Neuron (in vitro differentiated cells): ENCODE data around the gene DCHS1.

Experiments
- H2AFZ ChIP-seq: one replicate; pipeline ENCODE4 v1.6.1; 2013; ENCODE audit warnings: low read depth, mild to moderate bottlenecking, inconsistent platforms, low read length, moderate library complexity
- H3K27me3 ChIP-seq: one replicate; pipeline ENCODE4 v1.6.1; 2013; ENCODE audit warnings: low read length; ENCODE audit not compliant: insufficient read depth
- H3K36me3 ChIP-seq: one replicate; pipeline ENCODE4 v1.6.1; 2013; ENCODE audit warnings: low read length; ENCODE audit not compliant: insufficient read depth
- H3K4me1 ChIP-seq: one replicate; pipeline ENCODE4 v1.6.1; 2013; ENCODE audit warnings: low read length; ENCODE audit not compliant: insufficient read depth
- H3K4me3 ChIP-seq: 2 replicates; pipeline ENCODE4 v1.5.1; 2013; ENCODE audit warnings: mild to moderate bottlenecking, low read length, moderate library complexity
- H3K9me3 ChIP-seq: one replicate; pipeline ENCODE4 v1.6.1; 2013; ENCODE audit warnings: low read length

DCHS1 gene

GRCh38 chr11:6682936-6683861 is 27.6 kb upstream of the DCHS1 start, which contains the start of gene MRPL17:
TSS of gene MRPL17 (minus strand) at chr11:6683340. CDS start at chr11:6683296, 44 bp downstream.
- Histone ChIP-seq H3K27me3 (no peaks in the 10 kb centered on the region), H2AFZ (peak within 1 kb of the TSS; percentile 93), H3K36me3 (peaks cover 15% of the 10 kb centered on the region), H3K4me3 (peak within 1 kb of the TSS; percentile 66), H3K4me1 (peaks cover 7% of the 10 kb centered on the region), H3K9me3 (no peaks in the 10 kb centered on the region)

GRCh38 chr11:6682591-6682935 is 27.0 kb upstream of the DCHS1 start:
- Histone ChIP-seq H2AFZ (peak overlapping the region; percentile 27), H3K27me3 (no peaks in the 10 kb centered on the region), H3K36me3 (peaks cover 15% of the 10 kb centered on the region), H3K4me3 (peak overlapping the region; percentile 66), H3K9me3 (no peaks in the 10 kb centered on the region), H3K4me1 (peaks cover 7% of the 10 kb centered on the region)

GRCh38 chr11:6681949-6682348 is 26.3 kb upstream of the DCHS1 start:
- H3K36me3 ChIP-seq = peaks cover 15% of the 10 kb centered on the region
- H3K9me3 ChIP-seq = no peaks in the 10 kb centered on the region
- H3K27me3 ChIP-seq = no peaks in the 10 kb centered on the region
- H3K4me1 ChIP-seq = peaks cover 7% of the 10 kb centered on the region
- H3K4me3 ChIP-seq = peak overlapping the region; percentile 66
- no peak overlapping the region for H2AFZ ChIP-seq

- H3K9me3 ChIP-seq = no peaks in the 10 kb centered on the region
- H3K4me1 ChIP-seq = peaks cover 7% of the 10 kb centered on the region
- H3K36me3 ChIP-seq = peaks cover 15% of the 10 kb centered on the region
- H3K27me3 ChIP-seq = no peaks in the 10 kb centered on the region
- H3K4me3 ChIP-seq = no peak overlapping the region
- H2AFZ ChIP-seq = no peak overlapping the region
Observed at GRCh38 chr11:6681505-6681904, 25.9 kb upstream of the DCHS1 start.

- no peaks in the 10 kb centered on the region for H3K9me3 ChIP-seq
- no peak overlapping the region for H2AFZ ChIP-seq
- peaks cover 3% of the 10 kb centered on the region for H3K4me1 ChIP-seq
- H3K4me3 ChIP-seq = no peak overlapping the region
- peaks cover 15% of the 10 kb centered on the region for H3K36me3 ChIP-seq
- no peaks in the 10 kb centered on the region for H3K27me3 ChIP-seq
Observed at GRCh38 chr11:6677018-6677417, 21.4 kb upstream of the DCHS1 start.

GRCh38 chr11:6674862-6675261 is 19.3 kb upstream of the DCHS1 start:
- Histone ChIP-seq H2AFZ (no peak overlapping the region), H3K27me3 (no peaks in the 10 kb centered on the region), H3K4me3 (no peak overlapping the region), H3K36me3 (no peaks in the 10 kb centered on the region), H3K4me1 (no peaks in the 10 kb centered on the region), H3K9me3 (no peaks in the 10 kb centered on the region)

- Histone ChIP-seq H2AFZ (no peak overlapping the region), H3K4me1 (no peaks in the 10 kb centered on the region), H3K27me3 (no peaks in the 10 kb centered on the region), H3K4me3 (no peak overlapping the region), H3K36me3 (no peaks in the 10 kb centered on the region), H3K9me3 (no peaks in the 10 kb centered on the region)
Observed at GRCh38 chr11:6674219-6674597, 18.6 kb upstream of the DCHS1 start.

GRCh38 chr11:6673523-6674218 is 18.1 kb upstream of the DCHS1 start:
- H3K4me1 ChIP-seq = no peaks in the 10 kb centered on the region

GRCh38 chr11:6671991-6672390 is 16.4 kb upstream of the DCHS1 start:
- Histone ChIP-seq H3K27me3 (no peaks in the 10 kb centered on the region), H3K4me1 (no peaks in the 10 kb centered on the region), H3K4me3 (no peak overlapping the region), H3K36me3 (no peaks in the 10 kb centered on the region), H2AFZ (no peak overlapping the region), H3K9me3 (no peaks in the 10 kb centered on the region)

More at GRCh38 chr11:6673523-6674218, 18.1 kb upstream of the DCHS1 start:
- Histone ChIP-seq H3K27me3 (no peaks in the 10 kb centered on the region), H2AFZ (no peak overlapping the region), H3K9me3 (no peaks in the 10 kb centered on the region), H3K36me3 (no peaks in the 10 kb centered on the region), H3K4me3 (no peak overlapping the region)

GRCh38 chr11:6670202-6670830 is 14.7 kb upstream of the DCHS1 start:
- H3K27me3 ChIP-seq = no peaks in the 10 kb centered on the region
- H3K9me3 ChIP-seq = no peaks in the 10 kb centered on the region
- H3K36me3 ChIP-seq = no peaks in the 10 kb centered on the region
- H3K4me1 ChIP-seq = no peaks in the 10 kb centered on the region
- no peak overlapping the region for H3K4me3 ChIP-seq
- H2AFZ ChIP-seq = no peak overlapping the region

GRCh38 chr11:6667733-6668374 is 12.2 kb upstream of the DCHS1 start:
- peaks cover 3% of the 10 kb centered on the region for H3K4me1 ChIP-seq
- no peaks in the 10 kb centered on the region for H3K36me3 ChIP-seq
- H2AFZ ChIP-seq = no peak overlapping the region
- H3K27me3 ChIP-seq = no peaks in the 10 kb centered on the region
- no peaks in the 10 kb centered on the region for H3K9me3 ChIP-seq
- H3K4me3 ChIP-seq = no peak overlapping the region

- H3K4me3 ChIP-seq = no peak overlapping the region
- peaks cover 3% of the 10 kb centered on the region for H3K4me1 ChIP-seq
- H3K36me3 ChIP-seq = no peaks in the 10 kb centered on the region
- no peaks in the 10 kb centered on the region for H3K27me3 ChIP-seq
- no peak overlapping the region for H2AFZ ChIP-seq
- no peaks in the 10 kb centered on the region for H3K9me3 ChIP-seq
Observed at GRCh38 chr11:6666302-6667183, 10.9 kb upstream of the DCHS1 start.
